ENCODE measurements around the gene TCFL5.

GRCh38 chr20:62887860-62888239 lies 26.2 kb upstream of the TCFL5 start:
- no peak for TF ChIP-seq CTCF (conservative IDR thresholded peaks at IDR 0.05; ENCODE audit: low read length)
- TF ChIP-seq EZH2phosphoT487 (IDR thresholded peaks at IDR 0.05; ENCODE audit: borderline replicate concordance) = no peak
